CD8-positive, alpha-beta memory T cell (primary cell): ENCODE measurements around the gene ARFIP1. TPM values are rescaled to one million over a fixed set of nuclear protein-coding genes. Genes with fewer than 3 reads are reported as not detected.

Experiments
- CTCF ChIA-PET: fragments of 350-600 bp; sonication (Branson Sonifier 250); formaldehyde crosslinking; loops from one replicate; lab custom pipeline; 2021; ENCODE audit warnings: antibody characterized with exemption; lab: Charles Lee
- POLR2A ChIA-PET: fragments of 350-600 bp; sonication (Branson Sonifier 250); formaldehyde crosslinking; loops from one replicate; lab custom pipeline; 2021; ENCODE audit warnings: antibody characterized with exemption; lab: Charles Lee
- DNase-seq, 5 donors: peaks; one replicate each; pipeline versions ENCODE4 v3.0.0 to v3.0.0-alpha.2; 2020 to 2022; ENCODE audit warnings: mixed read lengths in 1 of 5
- H3K27ac ChIP-seq: one replicate; pipeline ENCODE4 v1.7.0; 2013; ENCODE audit warnings: low read depth, mild to moderate bottlenecking, low read length, moderate library complexity
- H3K27me3 ChIP-seq: 2 replicates; pipeline ENCODE4 v1.7.0; 2013; ENCODE audit warnings: low read length, mild to moderate bottlenecking; ENCODE audit not compliant: insufficient read depth, poor library complexity, severe bottlenecking
- H3K36me3 ChIP-seq: 2 replicates; pipeline ENCODE4 v1.7.0; 2013; ENCODE audit warnings: mild to moderate bottlenecking, low read length, moderate library complexity; ENCODE audit not compliant: insufficient read depth
- H3K4me1 ChIP-seq: 2 replicates; pipeline ENCODE4 v1.7.0; 2013; ENCODE audit warnings: mild to moderate bottlenecking, low read length, moderate library complexity; ENCODE audit not compliant: insufficient read depth
- H3K4me3 ChIP-seq: 2 replicates; pipeline ENCODE4 v1.7.0; 2013; ENCODE audit warnings: mild to moderate bottlenecking, low read length
- H3K9me3 ChIP-seq: 2 replicates; pipeline ENCODE4 v1.7.0; 2013; ENCODE audit warnings: mild to moderate bottlenecking, low read length
- H3K27ac Mint-ChIP-seq, 8 donors: one replicate each; pipeline ENCODE4 v1.8.0; 2020 to 2021; ENCODE audit warnings: mixed read lengths in 8 of 8, mild to moderate bottlenecking in 6 of 8, inconsistent platforms in 3 of 8, moderate library complexity in 3 of 8
- H3K27me3 Mint-ChIP-seq, 2 donors: one replicate each; pipeline ENCODE4 v1.8.0; 2020 to 2021; ENCODE audit warnings: mixed read lengths in 2 of 2, mild to moderate bottlenecking in 1 of 2, moderate library complexity in 1 of 2
- H3K36me3 Mint-ChIP-seq, 3 donors: one replicate each; pipeline ENCODE4 v1.8.0; 2020 to 2021; ENCODE audit warnings: mixed read lengths in 3 of 3, inconsistent platforms in 1 of 3, mild to moderate bottlenecking in 1 of 3
- H3K4me1 Mint-ChIP-seq, 3 donors: one replicate each; pipeline ENCODE4 v1.8.0; 2020 to 2021; ENCODE audit warnings: mixed read lengths in 3 of 3, inconsistent platforms in 1 of 3, mild to moderate bottlenecking in 1 of 3
- H3K4me3 Mint-ChIP-seq, 7 donors: one replicate each; pipeline ENCODE4 v1.8.0; 2020 to 2021; ENCODE audit warnings: mixed read lengths in 7 of 7, mild to moderate bottlenecking in 6 of 7, moderate library complexity in 4 of 7, inconsistent platforms in 2 of 7
- H3K9me3 Mint-ChIP-seq, 5 donors: one replicate each; pipeline ENCODE4 v1.8.0; 2020 to 2022; ENCODE audit warnings: mixed read lengths in 5 of 5, mild to moderate bottlenecking in 3 of 5, moderate library complexity in 2 of 5, inconsistent platforms in 1 of 5
- polyA plus RNA-seq: library from polyadenylated mRNA; unstranded; fragments of 300-500 nt; fragmentation: Illumina TruSeq; gene quantifications from one replicate; pipeline ENCODE4 v1.2.3, GENCODE V29; 2021
- total RNA-seq, 2 experiments: library from RNA; stranded (reverse); gene quantifications; one replicate each; pipeline ENCODE4 v1.2.3, GENCODE V29; 2021

The ARFIP1 gene
- total and polyA plus RNA-seq, 3 experiments from 2014 or later, result 13.1 to 15.3 (median 14.0) TPM

DNA sequence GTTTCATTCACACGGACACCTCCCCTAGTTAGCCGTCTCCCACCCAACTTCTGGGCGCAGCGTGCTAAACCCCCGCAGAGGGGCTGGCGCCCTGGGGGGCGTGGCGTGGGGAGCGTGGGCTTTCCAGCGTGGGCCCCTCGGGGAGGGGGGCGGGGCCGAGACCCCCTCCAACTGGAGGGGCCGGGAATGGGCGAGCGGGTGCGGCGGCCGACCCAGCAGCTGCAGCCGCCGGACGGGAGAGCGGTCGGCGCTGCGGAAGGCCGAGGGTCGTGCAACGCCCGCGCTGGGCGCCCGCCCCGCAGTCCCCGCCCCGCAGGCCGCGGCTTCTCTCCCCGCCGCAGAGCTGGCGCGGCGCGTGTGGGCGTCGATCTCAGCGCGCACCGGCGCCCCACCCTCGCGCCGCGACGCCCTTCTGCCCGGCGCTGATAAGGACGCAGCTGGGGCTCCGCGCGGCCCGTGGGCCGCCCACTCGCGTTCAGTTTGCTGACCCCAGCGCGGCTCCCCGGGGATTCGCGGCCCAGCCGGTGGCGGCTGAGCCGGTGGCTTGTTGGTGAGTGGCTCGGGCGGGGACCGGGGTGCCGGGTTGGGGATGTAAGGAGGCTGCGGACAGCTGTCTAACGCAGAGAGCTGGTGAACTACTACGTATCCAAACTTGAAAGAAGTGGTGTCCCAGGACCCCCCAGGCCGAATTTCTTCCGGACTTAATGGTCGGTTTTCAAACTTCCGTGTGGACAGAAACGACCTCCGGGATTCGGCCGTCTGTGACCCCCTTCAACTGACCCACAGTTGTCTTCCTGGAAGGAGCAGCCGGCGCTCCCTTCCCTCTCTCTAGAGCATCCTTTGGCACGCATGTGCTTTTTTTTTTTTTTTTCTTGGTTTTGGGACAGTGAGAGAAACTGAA is 157.8 kb downstream of the ARFIP1 start:
- peak overlapping the region; percentile 51 for H3K4me3 ChIP-seq
- Mint-ChIP-seq H3K4me1 (peaks cover 17 to 25% (median 25%) of the 10 kb centered on the region in 3 donors), H3K27ac (no peak overlapping the region), H3K36me3 (no peaks in the 10 kb centered on the region), H3K4me3 (peak overlapping the region; percentile 80 to 89 (median 81)), H3K9me3 (peaks cover 0 to 2% (median 0%) of the 10 kb centered on the region in 5 donors), H3K27me3 (peaks cover 41 to 67% of the 10 kb centered on the region in 2 donors)
- H3K36me3 ChIP-seq, result no peaks in the 10 kb centered on the region
- ChIA-PET POLR2A (no interaction called here), CTCF (no interaction called here)
- H3K4me1 ChIP-seq, result peaks cover 6% of the 10 kb centered on the region
- H3K9me3 ChIP-seq, result no peaks in the 10 kb centered on the region
- H3K27ac ChIP-seq, result peak overlapping the region; percentile 16
- DNase-seq, result peak in 1 of 5 donors; percentile 8
- peaks cover 19% of the 10 kb centered on the region for H3K27me3 ChIP-seq

DNA sequence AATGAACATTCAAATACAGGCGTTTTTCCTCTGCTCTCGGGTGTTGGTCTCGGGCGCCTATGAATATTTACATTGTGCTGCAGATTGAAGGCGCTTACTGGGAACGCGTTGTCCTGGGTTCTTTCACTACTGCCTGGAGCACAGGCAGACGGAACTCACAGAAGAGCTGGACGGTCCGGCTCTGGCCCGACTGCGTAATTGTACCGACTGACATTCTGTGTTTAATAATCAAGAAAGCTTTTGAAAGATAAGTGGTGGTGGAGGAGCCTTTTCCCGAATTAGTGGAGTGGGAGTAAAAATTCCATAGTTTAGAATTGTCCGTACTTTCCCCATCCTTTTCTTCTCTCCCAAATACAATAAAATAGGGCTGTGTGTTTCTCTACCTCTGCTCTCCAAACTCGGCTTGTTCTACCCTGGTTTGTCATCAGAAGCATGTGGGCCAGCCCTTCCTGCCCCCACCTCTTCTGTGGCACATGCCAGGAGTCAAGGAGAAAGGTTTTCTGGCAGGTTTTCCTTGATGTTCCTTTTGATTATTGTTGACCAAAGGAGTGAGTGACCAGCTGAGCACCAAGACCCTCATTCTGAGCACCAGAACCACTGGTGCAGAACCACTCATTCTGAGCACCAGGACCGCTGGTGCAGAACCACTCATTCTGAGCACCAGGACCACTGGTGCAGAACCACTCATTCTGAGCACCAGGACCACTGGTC is 158.6 kb downstream of the ARFIP1 start:
- H3K27me3 Mint-ChIP-seq, result peaks cover 33 to 60% of the 10 kb centered on the region in 2 donors
- no peaks in the 10 kb centered on the region for H3K9me3 ChIP-seq
- peaks cover 6% of the 10 kb centered on the region for H3K4me1 ChIP-seq
- peaks cover 0 to 2% (median 0%) of the 10 kb centered on the region in 3 donors for H3K36me3 Mint-ChIP-seq
- ChIA-PET POLR2A (no interaction called here), CTCF (interaction anchor here (1.1 kb wide), 1 partner anchor 9 kb away, joined by 3 read pairs; no protein-coding TSS in a partner anchor)
- no peak for DNase-seq
- H3K36me3 ChIP-seq, result no peaks in the 10 kb centered on the region
- peak overlapping the region; percentile 80 to 89 (median 81) for H3K4me3 Mint-ChIP-seq
- no peak overlapping the region for H3K27ac Mint-ChIP-seq
- peak overlapping the region; percentile 51 for H3K4me3 ChIP-seq
- H3K4me1 Mint-ChIP-seq, result peaks cover 17 to 25% (median 25%) of the 10 kb centered on the region in 3 donors
- peaks cover 19% of the 10 kb centered on the region for H3K27me3 ChIP-seq
- H3K9me3 Mint-ChIP-seq, result peaks cover 0 to 2% (median 0%) of the 10 kb centered on the region in 5 donors
- no peak overlapping the region for H3K27ac ChIP-seq

DNA sequence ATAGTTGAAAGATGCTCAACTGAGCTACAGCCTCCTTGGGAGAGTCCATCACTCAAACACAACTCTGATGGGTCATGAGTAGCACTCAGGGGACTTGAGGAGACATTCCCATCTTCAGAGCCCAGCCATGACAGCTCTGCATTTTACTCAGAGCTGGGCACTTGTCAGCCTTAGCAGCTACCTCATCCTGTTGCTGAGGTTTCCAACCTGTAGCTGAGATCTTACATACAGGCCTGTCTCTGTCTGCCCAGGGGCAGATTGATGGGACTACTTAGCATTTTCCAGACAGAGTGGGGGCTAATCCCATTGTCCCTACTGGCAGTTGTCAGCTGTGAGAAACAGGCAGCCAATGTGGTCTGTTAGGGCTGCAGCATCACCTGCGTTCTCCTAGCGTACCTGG is 159.9 kb downstream of the ARFIP1 start:
- Mint-ChIP-seq H3K4me1 (peaks cover 17 to 22% (median 22%) of the 10 kb centered on the region in 3 donors), H3K27ac (no peak overlapping the region), H3K27me3 (peaks cover 32 to 49% of the 10 kb centered on the region in 2 donors), H3K36me3 (peaks cover 0 to 2% (median 0%) of the 10 kb centered on the region in 3 donors), H3K9me3 (peaks cover 0 to 2% (median 0%) of the 10 kb centered on the region in 5 donors), H3K4me3 (peak overlapping the region in 3 of 7 donors; percentile 14 to 85 (median 54))
- Histone ChIP-seq H3K36me3 (no peaks in the 10 kb centered on the region), H3K4me1 (peaks cover 6% of the 10 kb centered on the region), H3K27ac (no peak overlapping the region), H3K27me3 (peaks cover 14% of the 10 kb centered on the region), H3K4me3 (no peak overlapping the region), H3K9me3 (no peaks in the 10 kb centered on the region)
- ChIA-PET CTCF (interaction anchor here (1.1 kb wide), 1 partner anchor 7 kb away, joined by 3 read pairs; no protein-coding TSS in a partner anchor), POLR2A (no interaction called here)
- no peak for DNase-seq

DNA sequence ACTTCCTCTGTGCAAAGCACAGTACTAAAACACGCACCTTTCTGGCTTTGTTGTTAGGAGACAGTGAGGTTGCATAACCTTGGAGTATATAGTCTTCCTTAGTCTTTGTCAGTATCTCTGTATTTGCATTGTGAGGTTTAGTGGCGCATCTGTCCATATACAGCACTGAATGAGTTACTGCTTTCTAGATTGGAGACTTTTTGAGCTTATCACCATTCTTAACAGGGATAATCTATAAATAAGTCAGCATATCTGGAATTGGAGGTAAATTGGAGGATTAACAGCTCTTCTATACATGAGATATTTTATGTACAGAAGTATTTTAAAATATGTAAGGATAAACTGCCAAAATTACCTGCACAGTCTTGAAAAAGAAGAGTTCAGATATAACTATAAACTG is 160.7 kb downstream of the ARFIP1 start:
- no peaks in the 10 kb centered on the region for H3K36me3 ChIP-seq
- Mint-ChIP-seq H3K9me3 (no peaks in the 10 kb centered on the region), H3K4me1 (peaks cover 11 to 13% (median 13%) of the 10 kb centered on the region in 3 donors), H3K36me3 (peaks cover 0 to 2% (median 0%) of the 10 kb centered on the region in 3 donors), H3K4me3 (peak overlapping the region in 1 of 7 donors; percentile 60), H3K27me3 (peaks cover 25 to 41% of the 10 kb centered on the region in 2 donors), H3K27ac (no peak overlapping the region)
- CTCF ChIA-PET, result no interaction called here
- POLR2A ChIA-PET, result no interaction called here
- DNase-seq, result no peak
- H3K27me3 ChIP-seq, result peaks cover 14% of the 10 kb centered on the region
- H3K4me3 ChIP-seq, result no peak overlapping the region
- H3K9me3 ChIP-seq, result no peaks in the 10 kb centered on the region
- H3K27ac ChIP-seq, result no peak overlapping the region
- H3K4me1 ChIP-seq, result peaks cover 6% of the 10 kb centered on the region

DNA sequence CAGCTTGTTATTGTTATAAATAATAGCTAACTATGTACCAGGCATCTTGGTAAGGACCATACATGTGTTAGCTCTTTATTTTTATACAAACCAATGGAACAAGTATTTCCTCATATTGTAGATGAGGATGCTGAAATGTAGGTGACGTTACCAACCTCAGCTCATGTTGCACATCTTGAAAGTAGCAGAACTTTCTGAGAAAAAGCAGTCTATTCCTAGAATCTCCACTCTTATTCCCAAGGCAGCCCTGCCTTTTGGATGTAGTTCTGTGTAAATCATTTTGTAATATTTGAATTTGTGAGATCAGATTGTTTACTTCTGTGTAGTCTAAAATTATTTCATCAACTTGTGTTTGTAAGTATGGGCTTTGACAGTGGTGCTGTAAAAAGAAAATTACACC is 161.7 kb downstream of the ARFIP1 start:
- peaks cover 6% of the 10 kb centered on the region for H3K4me1 ChIP-seq
- H3K27ac ChIP-seq, result no peak overlapping the region
- no peak overlapping the region for H3K4me3 Mint-ChIP-seq
- peaks cover 8 to 9% (median 9%) of the 10 kb centered on the region in 3 donors for H3K4me1 Mint-ChIP-seq
- H3K27me3 ChIP-seq, result peaks cover 14% of the 10 kb centered on the region
- H3K27me3 Mint-ChIP-seq, result peaks cover 24 to 44% of the 10 kb centered on the region in 2 donors
- no peak overlapping the region for H3K27ac Mint-ChIP-seq
- H3K4me3 ChIP-seq, result no peak overlapping the region
- no peaks in the 10 kb centered on the region for H3K36me3 ChIP-seq
- H3K36me3 Mint-ChIP-seq, result peaks cover 0 to 2% (median 0%) of the 10 kb centered on the region in 3 donors
- ChIA-PET POLR2A (no interaction called here), CTCF (no interaction called here)
- no peaks in the 10 kb centered on the region for H3K9me3 Mint-ChIP-seq
- no peaks in the 10 kb centered on the region for H3K9me3 ChIP-seq
- DNase-seq, result no peak

DNA sequence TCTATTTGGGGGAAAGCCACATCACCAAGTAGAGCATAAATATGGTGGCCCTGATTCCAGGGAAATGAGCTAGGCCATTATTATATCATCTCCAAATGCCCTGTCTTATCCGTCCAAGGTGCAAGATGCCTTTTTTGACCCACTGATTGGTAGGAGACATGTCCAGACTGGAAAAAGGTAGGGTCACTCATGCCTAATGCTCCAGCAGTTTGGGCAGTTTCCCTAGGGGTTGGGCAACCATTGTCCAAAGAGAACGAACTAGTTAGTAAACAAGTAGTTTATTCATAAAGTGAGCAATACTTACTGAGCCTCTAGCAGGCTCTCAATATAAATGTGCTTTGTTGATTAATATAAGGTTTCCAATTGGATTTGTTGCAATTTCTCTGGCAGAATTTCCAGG is 162.6 kb downstream of the ARFIP1 start:
- POLR2A ChIA-PET, result no interaction called here
- H3K9me3 Mint-ChIP-seq, result no peaks in the 10 kb centered on the region
- peaks cover 24 to 44% of the 10 kb centered on the region in 2 donors for H3K27me3 Mint-ChIP-seq

DNA sequence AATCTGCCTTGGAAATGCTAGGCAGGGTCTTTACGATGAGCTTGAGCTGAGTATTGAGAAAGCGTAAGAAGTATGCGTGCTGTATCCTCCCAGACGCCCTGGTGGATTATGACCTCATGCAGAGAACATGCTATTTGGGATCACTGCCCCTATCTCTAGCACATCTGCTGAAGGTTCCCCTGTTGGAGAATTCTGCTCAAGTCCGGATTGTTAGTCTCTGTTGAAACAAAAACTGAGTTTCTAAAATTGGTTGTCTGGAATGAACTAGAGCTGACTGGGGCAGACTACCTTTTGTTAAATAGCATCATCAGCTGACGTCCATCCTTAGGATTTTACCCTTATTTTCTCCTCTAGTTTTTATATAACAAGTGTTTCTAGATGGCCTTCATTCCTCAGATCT is 163.9 kb downstream of the ARFIP1 start:
- ChIA-PET CTCF (no interaction called here), POLR2A (no interaction called here)
- no peaks in the 10 kb centered on the region for H3K9me3 Mint-ChIP-seq
- DNase-seq, result no peak
- Histone ChIP-seq H3K9me3 (no peaks in the 10 kb centered on the region), H3K27me3 (peaks cover 3% of the 10 kb centered on the region), H3K27ac (no peak overlapping the region), H3K4me1 (no peaks in the 10 kb centered on the region), H3K4me3 (no peak overlapping the region), H3K36me3 (no peaks in the 10 kb centered on the region)
- H3K27me3 Mint-ChIP-seq, result peaks cover 14 to 39% of the 10 kb centered on the region in 2 donors
- H3K36me3 Mint-ChIP-seq, result peaks cover 0 to 4% (median 0%) of the 10 kb centered on the region in 3 donors
- H3K4me3 Mint-ChIP-seq, result no peak overlapping the region
- H3K4me1 Mint-ChIP-seq, result peaks cover under 1% of the 10 kb centered on the region in 3 donors
- H3K27ac Mint-ChIP-seq, result no peak overlapping the region

More for the DNA sequence above, 162.6 kb downstream of the ARFIP1 start:
- CTCF ChIA-PET, result interaction anchor here (1.3 kb wide), 1 partner anchor 14 kb away, joined by 3 read pairs; no protein-coding TSS in a partner anchor
- Mint-ChIP-seq H3K4me1 (peaks cover 8 to 9% (median 9%) of the 10 kb centered on the region in 3 donors), H3K27ac (no peak overlapping the region), H3K4me3 (no peak overlapping the region), H3K36me3 (peaks cover 0 to 2% (median 0%) of the 10 kb centered on the region in 3 donors)
- DNase-seq, result no peak
- Histone ChIP-seq H3K27me3 (peaks cover 14% of the 10 kb centered on the region), H3K4me1 (peaks cover 6% of the 10 kb centered on the region), H3K27ac (no peak overlapping the region), H3K36me3 (no peaks in the 10 kb centered on the region), H3K9me3 (no peaks in the 10 kb centered on the region), H3K4me3 (no peak overlapping the region)
